Measurements from ENCODE around the gene GBA2.
A peak's percentile ranks its signal among the peaks of the same experiment; 100 is the strongest.

The GBA2 gene

DNA sequence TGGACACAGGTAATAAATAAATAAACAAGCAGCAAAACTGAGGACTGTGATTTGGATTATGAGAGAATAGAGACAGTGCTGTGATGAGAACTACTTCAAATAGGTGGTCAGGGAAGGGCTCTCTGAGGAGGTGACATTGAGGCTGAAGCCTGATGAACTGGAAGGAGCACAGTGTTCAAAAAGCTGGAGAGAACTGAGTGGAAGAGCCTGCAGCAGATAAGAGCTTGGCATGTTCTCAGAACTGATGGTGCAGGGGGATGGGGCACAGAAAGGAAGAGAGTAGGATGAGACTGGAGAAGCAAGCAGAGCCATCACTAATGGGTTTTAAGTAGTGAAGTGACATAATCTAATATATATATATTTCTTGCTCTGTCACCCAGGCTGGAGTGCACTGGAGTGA, 48.1 kb downstream of the GBA2 start:
- DNase-seq (ENCODE audit: low read depth) = no peak
- TF ChIP-seq, protein P1, sequence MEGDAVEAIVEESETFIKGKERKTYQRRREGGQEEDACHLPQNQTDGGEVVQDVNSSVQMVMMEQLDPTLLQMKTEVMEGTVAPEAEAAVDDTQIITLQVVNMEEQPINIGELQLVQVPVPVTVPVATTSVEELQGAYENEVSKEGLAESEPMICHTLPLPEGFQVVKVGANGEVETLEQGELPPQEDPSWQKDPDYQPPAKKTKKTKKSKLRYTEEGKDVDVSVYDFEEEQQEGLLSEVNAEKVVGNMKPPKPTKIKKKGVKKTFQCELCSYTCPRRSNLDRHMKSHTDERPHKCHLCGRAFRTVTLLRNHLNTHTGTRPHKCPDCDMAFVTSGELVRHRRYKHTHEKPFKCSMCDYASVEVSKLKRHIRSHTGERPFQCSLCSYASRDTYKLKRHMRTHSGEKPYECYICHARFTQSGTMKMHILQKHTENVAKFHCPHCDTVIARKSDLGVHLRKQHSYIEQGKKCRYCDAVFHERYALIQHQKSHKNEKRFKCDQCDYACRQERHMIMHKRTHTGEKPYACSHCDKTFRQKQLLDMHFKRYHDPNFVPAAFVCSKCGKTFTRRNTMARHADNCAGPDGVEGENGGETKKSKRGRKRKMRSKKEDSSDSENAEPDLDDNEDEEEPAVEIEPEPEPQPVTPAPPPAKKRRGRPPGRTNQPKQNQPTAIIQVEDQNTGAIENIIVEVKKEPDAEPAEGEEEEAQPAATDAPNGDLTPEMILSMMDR (IDR thresholded peaks at IDR 0.05; ENCODE audit: control insufficient read depth, extremely low read depth, insufficient read depth) = no peak
- H3K4me3 ChIP-seq (ENCODE audit: low read depth, low read length) = no peak overlapping the region

DNA sequence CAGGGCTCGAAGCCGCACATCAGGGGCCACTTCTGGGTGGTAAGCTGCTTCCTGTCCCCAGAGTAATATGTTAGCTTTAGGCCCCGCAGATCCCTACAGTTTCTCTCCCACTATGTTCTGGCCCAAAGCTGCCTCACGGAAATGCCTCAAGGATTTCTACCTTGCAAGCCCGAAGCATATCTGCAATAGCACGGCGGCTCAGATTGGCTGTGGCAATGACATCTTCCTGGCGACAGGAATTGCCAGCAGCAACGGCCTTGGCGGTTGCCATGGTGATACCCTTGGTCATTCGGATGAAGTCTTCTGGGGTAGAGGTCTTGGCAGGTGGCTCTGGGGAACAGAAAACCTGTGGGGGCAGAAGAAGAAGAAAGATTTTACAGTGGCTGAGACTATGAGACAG, 49.0 kb downstream of the GBA2 start:
- TF ChIP-seq, protein P1 (IDR thresholded peaks at IDR 0.05; ENCODE audit: control insufficient read depth, extremely low read depth, insufficient read depth) = no peak
- no peak overlapping the region for H3K4me3 ChIP-seq (ENCODE audit: low read depth, low read length)
- DNase-seq (ENCODE audit: low read depth) = no peak

DNA sequence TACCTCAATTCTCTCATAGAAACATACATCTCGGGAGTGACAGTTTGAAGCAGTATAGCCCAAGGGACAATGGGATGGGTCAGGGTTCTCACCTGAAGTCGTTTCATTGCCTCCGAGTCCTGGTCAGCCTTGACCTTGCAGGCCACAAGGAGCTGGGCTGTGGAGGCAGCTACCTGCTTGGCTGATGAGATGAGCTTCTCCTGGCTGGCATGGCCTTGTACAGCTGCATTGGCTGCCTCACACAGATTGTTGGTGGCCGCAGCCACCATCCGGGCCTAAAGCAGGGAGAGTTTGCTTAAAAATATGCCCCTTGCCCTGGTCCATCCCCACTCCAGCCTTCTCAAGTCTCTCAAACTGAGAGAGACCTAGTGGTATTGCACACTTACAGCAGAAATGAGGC, 50.8 kb downstream of the GBA2 start:
- no peak overlapping the region for H3K4me3 ChIP-seq (ENCODE audit: low read depth, low read length)
- no peak for DNase-seq (ENCODE audit: low read depth)
- TF ChIP-seq, protein P1 (IDR thresholded peaks at IDR 0.05; ENCODE audit: control insufficient read depth, extremely low read depth, insufficient read depth) = no peak

DNA sequence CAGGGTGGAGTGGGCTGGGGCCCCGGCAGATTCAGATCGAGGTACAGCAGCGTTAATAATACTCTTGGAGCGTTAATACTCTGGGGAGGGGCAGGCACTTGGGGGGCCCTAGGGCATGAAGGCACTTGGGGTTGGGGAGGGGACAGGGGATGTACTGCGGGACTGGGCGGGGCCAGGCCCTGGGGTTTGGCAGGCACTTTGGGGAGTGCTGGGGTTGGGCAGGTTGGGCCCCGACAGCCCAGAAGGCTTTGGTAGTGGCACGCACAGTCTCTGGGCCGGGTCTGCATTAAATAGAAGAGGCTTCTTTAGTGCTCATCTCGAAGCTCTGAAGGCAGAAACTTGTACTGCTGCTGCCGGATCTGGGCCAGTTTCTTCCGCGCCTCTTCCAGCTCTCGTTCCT, 51.5 kb downstream of the GBA2 start:
- DNase-seq (ENCODE audit: low read depth) = no peak
- TF ChIP-seq, protein P1 (IDR thresholded peaks at IDR 0.05; ENCODE audit: control insufficient read depth, extremely low read depth, insufficient read depth) = no peak
- no peak overlapping the region for H3K4me3 ChIP-seq (ENCODE audit: low read depth, low read length)

DNA sequence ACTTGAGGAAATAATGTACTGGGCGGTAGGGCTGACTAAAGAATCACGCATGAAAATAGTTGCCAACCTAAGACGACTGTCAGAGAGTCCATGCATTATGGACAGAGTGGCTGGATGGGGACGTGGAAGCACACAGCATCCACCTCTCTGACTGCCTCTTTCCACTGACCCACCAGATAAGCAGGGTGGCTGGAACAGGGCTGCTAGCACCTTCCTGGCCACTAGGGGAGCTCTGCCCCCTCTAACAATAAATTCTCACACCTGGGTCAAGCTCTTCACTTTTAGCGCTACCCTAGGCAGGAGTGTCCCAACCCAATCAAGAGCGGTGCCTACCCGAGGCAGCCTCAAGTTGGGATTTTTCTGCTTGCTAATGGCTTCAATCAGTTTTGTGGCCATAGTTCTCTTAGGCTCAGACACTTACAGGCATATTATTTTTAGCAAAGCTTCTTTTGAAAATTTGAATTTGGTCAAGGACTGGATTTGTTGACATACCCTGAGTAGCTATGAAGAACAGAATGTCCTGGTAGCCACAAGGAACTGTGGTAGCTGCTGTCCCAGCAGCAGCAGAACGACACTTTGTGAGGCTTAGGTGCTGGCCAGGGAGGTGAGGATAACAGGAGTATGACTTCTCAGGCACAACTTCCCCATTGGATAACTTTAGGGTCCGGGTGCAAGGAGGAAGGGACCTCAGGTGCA, 52.4 kb downstream of the GBA2 start:
- DNase-seq (ENCODE audit: low read depth) = no peak
- TF ChIP-seq, protein P1 (IDR thresholded peaks at IDR 0.05; ENCODE audit: control insufficient read depth, extremely low read depth, insufficient read depth) = peak; percentile 86
- no peak overlapping the region for H3K4me3 ChIP-seq (ENCODE audit: low read depth, low read length)

DNA sequence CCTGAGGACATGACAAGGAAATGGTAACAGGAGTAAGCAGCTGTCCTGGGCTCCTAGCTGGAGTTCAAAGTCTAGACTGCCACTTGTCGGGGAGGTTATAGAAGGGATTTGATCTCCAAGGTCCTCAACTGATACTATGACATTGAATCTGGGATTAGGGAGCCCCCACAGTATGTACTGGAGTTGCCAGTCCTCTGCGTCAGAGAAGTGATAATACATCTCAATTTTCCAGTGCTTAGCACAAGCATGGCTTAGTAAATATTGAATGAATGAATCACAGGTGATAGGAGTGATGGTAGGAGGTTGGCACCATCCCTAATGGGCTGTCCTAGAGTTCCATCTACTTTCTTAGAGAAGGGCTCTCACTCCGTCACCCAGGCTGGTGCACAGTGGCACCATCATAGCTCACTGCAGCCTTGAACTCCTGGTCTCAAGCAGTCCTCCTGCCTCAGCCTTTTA, 53.1 kb downstream of the GBA2 start:
- TF ChIP-seq, protein P1 (IDR thresholded peaks at IDR 0.05; ENCODE audit: control insufficient read depth, extremely low read depth, insufficient read depth) = no peak

DNA sequence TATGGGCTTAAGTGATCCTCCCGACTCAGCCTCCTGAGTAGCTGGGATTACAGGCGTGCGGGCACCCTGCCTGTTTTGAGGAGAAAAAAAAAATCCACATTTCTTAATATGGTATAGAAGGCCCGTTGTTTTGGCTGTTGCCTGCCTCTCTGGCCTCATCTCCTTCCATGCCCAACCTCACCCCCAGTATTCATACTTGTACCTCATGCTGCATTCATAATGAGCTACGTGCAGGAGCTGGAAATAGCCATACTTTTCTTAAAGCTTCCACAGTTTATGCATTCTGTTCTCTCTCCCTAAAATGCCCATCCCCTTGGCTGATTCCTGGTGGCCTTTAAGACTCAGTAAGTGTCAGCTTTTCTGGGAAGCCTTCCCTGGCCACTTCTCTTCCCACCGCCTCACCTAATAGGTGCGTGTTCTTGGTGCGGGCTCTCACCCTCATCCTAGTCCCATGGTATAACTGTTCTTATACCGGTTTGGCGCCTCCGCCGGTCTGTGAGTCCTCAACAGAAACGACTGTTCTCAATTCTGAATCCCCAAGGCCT, 57.2 kb downstream of the GBA2 start:
- no peak overlapping the region for H3K4me3 ChIP-seq (ENCODE audit: low read depth, low read length)
- DNase-seq (ENCODE audit: low read depth) = no peak
- TF ChIP-seq, protein P1 (IDR thresholded peaks at IDR 0.05; ENCODE audit: control insufficient read depth, extremely low read depth, insufficient read depth) = no peak

More for the DNA sequence above, 53.1 kb downstream of the GBA2 start:
- DNase-seq (ENCODE audit: low read depth) = no peak
- H3K4me3 ChIP-seq (ENCODE audit: low read depth, low read length) = no peak overlapping the region

Measured in LNCaP clone FGC (cell line).